Activated CD4-positive, alpha-beta T cell treated with anti-CD3 and anti-CD28 coated beads for 4 hours (primary cell): Measurements from ENCODE around the gene FAM237B.

ENCODE experiments used
- DNase-seq, 2 donors: peaks; one replicate each; pipeline ENCODE4 v3.0.0-alpha.2; 2020

Gene FAM237B

GRCh38 chr7:90290244-90291113, 30.6 kb downstream of the FAM237B start:
- no peak for DNase-seq

GRCh38 chr7:90288154-90288553, 33.0 kb downstream of the FAM237B start:
- no peak for DNase-seq

- DNase-seq: no peak
Measured at GRCh38 chr7:90276033-90276728, 44.9 kb downstream of the FAM237B start.

DNA sequence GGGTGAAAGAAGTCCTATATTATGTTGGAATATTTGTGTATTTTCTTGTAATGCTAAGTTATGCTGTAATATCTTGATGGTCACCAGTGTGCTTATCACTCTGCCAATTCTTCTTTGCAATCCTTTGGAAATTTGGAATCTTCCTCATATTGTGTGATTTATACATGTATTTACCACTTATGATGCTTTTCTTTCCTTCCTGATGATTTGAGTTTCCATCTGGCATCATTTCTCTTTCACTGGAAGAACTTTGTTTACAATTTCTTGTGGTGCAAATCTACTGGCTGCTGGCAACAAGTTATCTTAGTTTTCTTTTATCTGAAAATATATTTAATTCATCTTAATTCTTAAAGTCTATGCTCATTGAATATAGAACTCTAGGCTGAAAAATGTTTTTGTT, 46.9 kb downstream of the FAM237B start:
- DNase-seq: no peak

- no peak for DNase-seq
Measured at GRCh38 chr7:90272242-90272641, 48.9 kb downstream of the FAM237B start.

GRCh38 chr7:90271753-90272152, 49.4 kb downstream of the FAM237B start:
- no peak for DNase-seq

- DNase-seq: no peak
Measured at GRCh38 chr7:90270431-90271178, 50.5 kb downstream of the FAM237B start.

GRCh38 chr7:90269163-90269562, 51.9 kb downstream of the FAM237B start:
- DNase-seq: no peak

DNA sequence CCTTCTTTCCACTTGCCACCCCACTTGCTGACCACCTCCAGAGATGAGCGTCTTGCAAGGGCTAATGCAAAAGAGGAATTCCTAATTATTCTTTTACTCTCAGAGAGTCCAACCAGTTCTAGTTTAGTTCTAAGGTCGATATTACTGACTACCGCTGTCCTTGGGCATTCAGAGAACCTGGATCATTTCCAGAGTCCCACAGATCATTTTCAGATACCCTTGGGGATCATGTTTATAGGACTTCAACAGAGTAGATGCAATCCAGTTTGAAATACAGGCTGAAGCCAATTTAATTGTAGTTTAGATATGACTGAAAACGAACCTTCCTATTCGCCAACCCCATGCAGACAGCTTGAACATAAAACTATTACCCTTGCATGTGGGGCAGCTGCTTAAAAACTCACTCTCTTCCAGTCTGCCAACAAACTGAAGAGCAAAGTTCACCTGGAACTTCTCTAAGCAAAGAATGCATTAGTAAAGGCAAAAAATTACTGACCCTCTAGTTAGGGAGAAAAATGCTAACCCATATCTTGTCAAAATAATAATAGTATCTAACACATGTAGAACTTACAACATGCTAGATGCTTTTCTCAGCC, 53.7 kb downstream of the FAM237B start:
- no peak for DNase-seq

DNA sequence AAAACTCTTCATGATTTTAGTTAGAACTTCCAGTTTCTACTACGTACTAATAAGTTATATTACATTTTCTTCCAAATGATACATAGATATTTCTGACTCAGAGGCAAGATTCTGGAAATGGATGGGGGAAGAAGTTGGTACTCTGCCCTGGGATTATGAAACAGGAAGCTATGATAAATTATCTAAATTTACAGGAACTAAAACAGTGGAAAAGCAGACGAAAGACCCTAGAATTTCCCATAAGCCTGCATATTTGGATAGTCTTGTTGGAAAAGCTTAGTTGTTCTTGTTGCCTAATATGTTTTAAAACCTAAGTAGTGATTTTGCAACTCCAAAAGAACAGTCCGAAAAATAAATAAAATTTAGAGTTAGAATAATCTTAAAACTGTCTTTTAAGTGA, 54.3 kb downstream of the FAM237B start:
- DNase-seq: no peak
